Keratinocyte (primary cell): ENCODE results near the gene CNOT3.

ENCODE experiments used
- EZH2 ChIP-seq: IDR thresholded peaks from one replicate; pipeline ENCODE4 v1.6.1; 2012; ENCODE audit warnings: inconsistent platforms, mild to moderate bottlenecking, low read length, moderate library complexity
- TF ChIP-seq, protein P1 (sequence below), 3 experiments: IDR thresholded peaks in 1 of 3; conservative IDR thresholded peaks in 1 of 3; optimal IDR thresholded peaks in 1 of 3; 2 replicates in 2 of 3; 3 replicates in 1 of 3; pipeline versions ENCODE3 to v1.5.1; 2011; ENCODE audit warnings: low read length in 3 of 3, mild to moderate bottlenecking in 3 of 3, moderate library complexity in 2 of 3, control low read depth in 1 of 3, inconsistent platforms in 1 of 3; ENCODE audit not compliant: insufficient read depth in 2 of 3; ENCODE audit errors: extremely low read depth in 1 of 3

DNA sequence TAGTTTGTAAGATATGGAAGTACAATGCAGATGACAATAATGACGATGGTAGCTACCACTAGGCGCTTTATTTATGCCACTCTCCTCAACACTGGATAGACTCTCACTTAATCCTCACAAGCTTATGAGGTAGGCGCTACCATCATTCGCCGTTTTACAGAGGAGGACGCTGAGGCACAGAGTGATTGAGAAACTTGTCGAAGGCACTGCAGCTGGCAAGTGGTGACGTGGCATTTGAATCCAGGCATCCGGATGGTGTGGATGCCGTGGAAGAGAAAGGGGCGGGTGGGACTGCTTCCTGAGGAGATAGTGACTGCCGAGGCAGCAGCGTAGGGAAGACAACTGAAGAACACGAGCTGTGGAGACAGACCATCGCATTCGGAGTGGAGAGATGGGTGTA is 61.8 kb downstream of the CNOT3 start:
- TF ChIP-seq, protein P1, sequence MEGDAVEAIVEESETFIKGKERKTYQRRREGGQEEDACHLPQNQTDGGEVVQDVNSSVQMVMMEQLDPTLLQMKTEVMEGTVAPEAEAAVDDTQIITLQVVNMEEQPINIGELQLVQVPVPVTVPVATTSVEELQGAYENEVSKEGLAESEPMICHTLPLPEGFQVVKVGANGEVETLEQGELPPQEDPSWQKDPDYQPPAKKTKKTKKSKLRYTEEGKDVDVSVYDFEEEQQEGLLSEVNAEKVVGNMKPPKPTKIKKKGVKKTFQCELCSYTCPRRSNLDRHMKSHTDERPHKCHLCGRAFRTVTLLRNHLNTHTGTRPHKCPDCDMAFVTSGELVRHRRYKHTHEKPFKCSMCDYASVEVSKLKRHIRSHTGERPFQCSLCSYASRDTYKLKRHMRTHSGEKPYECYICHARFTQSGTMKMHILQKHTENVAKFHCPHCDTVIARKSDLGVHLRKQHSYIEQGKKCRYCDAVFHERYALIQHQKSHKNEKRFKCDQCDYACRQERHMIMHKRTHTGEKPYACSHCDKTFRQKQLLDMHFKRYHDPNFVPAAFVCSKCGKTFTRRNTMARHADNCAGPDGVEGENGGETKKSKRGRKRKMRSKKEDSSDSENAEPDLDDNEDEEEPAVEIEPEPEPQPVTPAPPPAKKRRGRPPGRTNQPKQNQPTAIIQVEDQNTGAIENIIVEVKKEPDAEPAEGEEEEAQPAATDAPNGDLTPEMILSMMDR (optimal IDR thresholded peaks at IDR 0.05 in 1 of 3, IDR thresholded peaks at IDR 0.05 in 1 of 3, conservative IDR thresholded peaks at IDR 0.05 in 1 of 3; ENCODE audit: extremely low read depth in 1 of 3, insufficient read depth in 2 of 3, low read length in 3 of 3) = no peak
- no peak for TF ChIP-seq EZH2
